NB4 (cell line): Measurements from ENCODE around the gene HARS1.
"Not testable (repeated sequence)": the region's sequence is repeated elsewhere in the genome, so short reads cannot be mapped to it uniquely, and the experiment has no call there.

Experiments
- DNase-seq: peaks from one replicate; pipeline ENCODE4 v3.0.0; 2010; ENCODE audit warnings: low read depth
- H3K4me3 ChIP-seq: one replicate; pipeline ENCODE4 v1.5.1; 2011; ENCODE audit warnings: mild to moderate bottlenecking, low read depth, low read length, moderate library complexity
- MYC ChIP-seq: IDR thresholded peaks from 2 replicates; pipeline ENCODE4 v1.6.1; 2011; ENCODE audit warnings: low read depth, low read length
- POLR2A ChIP-seq: IDR thresholded peaks from 2 replicates; pipeline ENCODE4 v1.6.1; 2011; ENCODE audit warnings: mild to moderate bottlenecking; ENCODE audit not compliant: insufficient read length; ENCODE audit errors: extremely low read depth
- TF ChIP-seq, protein P1 (sequence below): IDR thresholded peaks from one replicate; pipeline ENCODE4 v1.5.1; 2012; ENCODE audit warnings: low read depth, low read length
- TF ChIP-seq, protein P2 (sequence below): IDR thresholded peaks from 2 replicates; pipeline ENCODE4 v1.6.1; 2011; ENCODE audit warnings: low read depth, low read length

HARS1 gene

DNA sequence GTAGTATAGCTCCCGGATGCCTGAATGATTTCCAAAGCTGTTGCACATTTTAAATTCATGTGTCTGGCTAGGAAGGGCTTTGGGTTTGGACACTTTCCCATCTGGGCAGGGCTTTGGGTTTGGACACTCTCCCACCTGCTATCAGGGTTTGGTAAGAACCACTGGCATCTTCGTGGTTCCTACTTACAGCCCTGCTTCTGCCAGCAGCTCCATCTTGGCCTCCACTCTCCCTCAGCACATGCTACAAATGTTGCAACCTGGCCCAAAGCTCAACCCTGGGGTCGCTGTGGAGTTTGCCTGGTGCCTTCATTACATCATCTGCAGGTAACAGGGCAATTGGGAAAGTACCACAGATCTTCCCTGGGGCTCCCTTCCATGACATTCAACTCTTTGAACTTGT lies 48.5 kb downstream of the HARS1 start:
- no peak overlapping the region for H3K4me3 ChIP-seq
- TF ChIP-seq, protein P1, sequence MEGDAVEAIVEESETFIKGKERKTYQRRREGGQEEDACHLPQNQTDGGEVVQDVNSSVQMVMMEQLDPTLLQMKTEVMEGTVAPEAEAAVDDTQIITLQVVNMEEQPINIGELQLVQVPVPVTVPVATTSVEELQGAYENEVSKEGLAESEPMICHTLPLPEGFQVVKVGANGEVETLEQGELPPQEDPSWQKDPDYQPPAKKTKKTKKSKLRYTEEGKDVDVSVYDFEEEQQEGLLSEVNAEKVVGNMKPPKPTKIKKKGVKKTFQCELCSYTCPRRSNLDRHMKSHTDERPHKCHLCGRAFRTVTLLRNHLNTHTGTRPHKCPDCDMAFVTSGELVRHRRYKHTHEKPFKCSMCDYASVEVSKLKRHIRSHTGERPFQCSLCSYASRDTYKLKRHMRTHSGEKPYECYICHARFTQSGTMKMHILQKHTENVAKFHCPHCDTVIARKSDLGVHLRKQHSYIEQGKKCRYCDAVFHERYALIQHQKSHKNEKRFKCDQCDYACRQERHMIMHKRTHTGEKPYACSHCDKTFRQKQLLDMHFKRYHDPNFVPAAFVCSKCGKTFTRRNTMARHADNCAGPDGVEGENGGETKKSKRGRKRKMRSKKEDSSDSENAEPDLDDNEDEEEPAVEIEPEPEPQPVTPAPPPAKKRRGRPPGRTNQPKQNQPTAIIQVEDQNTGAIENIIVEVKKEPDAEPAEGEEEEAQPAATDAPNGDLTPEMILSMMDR, result no peak
- TF ChIP-seq, protein P2, sequence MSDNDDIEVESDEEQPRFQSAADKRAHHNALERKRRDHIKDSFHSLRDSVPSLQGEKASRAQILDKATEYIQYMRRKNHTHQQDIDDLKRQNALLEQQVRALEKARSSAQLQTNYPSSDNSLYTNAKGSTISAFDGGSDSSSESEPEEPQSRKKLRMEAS, result no peak

DNA sequence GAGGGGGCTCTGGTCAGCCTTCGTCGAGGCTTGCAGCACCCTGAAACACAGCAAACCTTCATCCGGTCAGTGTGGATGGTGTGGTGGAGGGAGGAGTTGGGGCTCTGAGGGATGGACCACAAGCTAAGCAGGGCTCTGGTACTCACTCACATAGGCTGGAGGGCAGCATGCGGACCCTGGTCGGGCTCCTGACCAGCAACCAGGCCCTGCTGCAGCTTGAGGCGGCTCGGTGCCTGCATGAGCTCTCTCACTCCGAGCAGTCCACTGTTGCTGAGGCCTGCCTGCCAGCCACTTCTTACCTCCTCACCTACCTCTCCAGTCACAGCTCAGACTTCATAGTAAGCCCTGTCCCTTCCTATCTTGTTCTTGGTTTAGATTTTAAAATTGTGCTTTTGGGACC lies 49.5 kb downstream of the HARS1 start:
- DNase-seq, result no peak
- TF ChIP-seq POLR2A (no peak), MYC (no peak)
- TF ChIP-seq, protein P1, result no peak
- TF ChIP-seq, protein P2, result no peak
- no peak overlapping the region for H3K4me3 ChIP-seq

More for the DNA sequence above, 48.5 kb downstream of the HARS1 start:
- no peak for DNase-seq

DNA sequence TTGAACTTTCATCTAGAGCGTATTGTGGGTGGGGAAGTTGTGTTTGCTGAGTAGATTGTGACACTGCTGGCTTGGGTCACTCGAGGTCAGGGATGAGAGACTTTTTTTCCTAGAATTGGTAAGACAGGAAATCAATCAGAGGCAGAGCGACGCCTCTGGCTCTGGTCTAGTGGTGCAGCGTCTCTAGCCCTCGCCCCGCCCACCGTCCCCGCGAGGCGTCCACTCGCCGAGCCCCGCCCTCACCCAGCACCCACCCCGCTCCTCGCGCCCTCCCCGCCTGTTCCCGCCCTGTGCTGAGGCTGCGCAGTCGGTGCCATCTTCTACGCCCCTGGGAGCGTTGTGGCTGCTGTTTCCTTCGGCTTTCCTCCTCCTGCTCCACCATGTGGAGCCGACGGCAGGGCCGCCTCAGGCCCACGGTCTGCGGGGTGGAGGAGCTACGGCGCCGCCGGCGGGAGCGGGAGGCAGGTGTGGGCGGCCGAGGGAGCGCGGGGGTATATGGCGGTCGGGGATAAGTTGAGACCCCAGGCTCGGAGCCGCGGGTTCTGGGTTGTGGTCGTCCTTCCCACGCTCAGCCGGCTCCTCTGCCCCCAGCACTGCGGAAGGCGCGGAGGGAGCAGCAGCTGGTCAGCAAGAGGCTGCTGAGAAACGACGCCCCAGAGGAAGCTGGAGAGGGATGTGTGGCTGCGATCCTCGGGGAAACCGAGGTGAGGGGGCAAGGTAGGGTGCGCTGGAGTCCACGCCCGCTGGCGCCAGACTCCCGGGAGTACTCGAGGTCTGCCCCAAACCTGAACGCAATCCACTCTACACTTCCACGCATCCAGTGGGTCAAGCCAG lies 51.8 kb downstream of the HARS1 start, which contains the start of gene TMCO6:
TSS of gene TMCO6 (plus strand) at position 304 of the 834 bp plus-strand sequence. CDS start at position 381, 77 bp downstream.
- H3K4me3 ChIP-seq, result peak within 1 kb of the TSS; percentile 90
- DNase-seq, result peak; percentile 98
- TF ChIP-seq, protein P2, result peak; percentile 85
- TF ChIP-seq MYC (peak; percentile 89), POLR2A (peak; percentile 83)
- TF ChIP-seq, protein P1, result peak; percentile 53

DNA sequence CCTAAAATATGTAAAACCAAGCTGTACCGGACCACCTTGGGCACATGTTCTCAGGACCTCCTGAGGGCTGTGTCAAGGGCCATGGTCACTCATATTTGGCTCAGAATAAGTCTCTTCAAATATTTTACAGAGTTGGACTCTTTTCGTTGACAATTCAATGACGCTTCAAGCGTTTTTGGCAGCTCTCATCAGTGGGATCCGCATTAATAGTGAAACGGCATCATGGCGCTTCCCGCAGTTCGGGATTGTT lies 52.3 kb downstream of the HARS1 start:
- peak overlapping the region; percentile 44 for H3K4me3 ChIP-seq
- DNase-seq, result not testable (repeated sequence)

DNA sequence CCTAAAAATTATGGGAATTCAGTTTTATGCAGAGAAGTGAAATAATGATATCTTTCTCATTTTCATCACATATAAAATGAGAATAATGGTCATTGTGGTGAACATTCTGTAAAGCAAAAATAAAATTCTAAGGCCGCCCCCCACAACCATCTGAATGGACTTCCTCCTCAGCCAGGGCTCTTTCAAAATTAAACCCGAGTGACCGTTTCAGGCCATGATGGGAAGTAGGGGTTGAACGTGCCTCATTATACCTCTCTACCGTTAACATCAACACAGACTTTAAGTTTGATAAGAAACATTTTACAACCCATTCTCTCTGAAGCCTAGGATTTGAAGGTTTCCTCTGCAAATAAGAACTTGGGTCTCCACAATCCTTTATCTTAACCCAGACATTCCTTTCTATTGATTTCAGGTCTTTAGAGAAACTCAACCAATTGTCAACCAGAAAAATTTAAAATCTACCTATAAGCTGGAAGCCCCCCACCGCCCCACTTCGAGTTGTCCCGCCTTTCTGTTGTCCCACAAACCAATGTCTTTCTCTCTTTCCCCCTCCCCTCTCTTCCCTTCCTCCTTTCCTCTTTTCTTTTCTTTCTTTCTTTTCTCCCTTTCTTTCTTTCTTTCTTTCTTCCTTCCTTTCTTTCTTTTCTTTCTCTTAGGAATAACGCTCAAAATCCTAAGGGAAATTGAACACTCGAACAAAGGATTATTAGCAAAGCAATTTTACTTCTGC lies 53.6 kb downstream of the HARS1 start:
- no peak overlapping the region for H3K4me3 ChIP-seq
- TF ChIP-seq, protein P2, result no peak
- TF ChIP-seq POLR2A (no peak), MYC (no peak)
- TF ChIP-seq, protein P1, result no peak
- DNase-seq, result no peak

DNA sequence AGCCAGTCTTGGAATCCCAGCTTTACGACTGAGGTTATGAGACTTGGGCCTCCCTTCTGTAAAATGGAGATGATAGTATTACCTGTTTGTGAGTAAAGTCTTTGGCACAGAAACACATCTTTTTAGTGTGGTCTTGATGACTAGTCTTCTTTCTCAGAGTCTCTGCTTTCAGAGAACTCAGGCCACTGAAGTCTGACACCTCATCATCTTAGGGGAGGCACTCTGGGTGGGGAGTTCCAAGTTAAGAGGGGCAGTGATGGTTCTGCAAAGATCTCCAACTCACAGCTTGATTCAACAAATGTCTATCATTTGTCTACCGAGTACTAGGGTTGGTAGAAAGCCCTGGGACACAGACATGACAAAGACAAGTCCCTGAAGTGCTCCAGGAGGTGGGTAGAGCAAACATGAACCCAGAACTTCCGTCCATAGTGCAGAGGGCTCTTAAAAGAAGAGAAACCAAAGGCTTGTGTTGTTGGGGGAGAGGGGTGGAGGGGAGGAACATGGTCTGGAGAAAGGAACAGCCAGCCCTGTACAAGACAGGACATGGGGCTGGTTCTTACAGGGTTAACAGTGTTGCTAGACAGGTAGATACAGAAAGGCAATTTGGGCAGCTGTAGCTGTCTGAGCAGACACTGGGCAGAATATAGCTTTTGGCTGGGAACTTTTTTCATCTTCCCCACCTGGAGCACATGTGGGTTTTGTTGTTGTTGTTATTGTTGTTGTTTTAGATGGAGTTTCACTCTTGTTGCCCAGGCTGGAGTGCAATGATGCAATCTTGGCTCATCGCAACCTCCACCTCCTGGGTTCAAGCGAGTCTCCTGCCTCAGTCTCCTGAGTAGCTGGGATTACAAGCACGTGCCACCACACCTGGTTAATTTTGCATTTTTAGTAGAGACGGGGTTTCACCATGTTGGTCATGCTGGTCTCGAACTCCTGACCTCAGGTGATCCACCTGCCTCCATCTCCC lies 55.6 kb downstream of the HARS1 start:
- no peak overlapping the region for H3K4me3 ChIP-seq
- DNase-seq, result no peak
- no peak for TF ChIP-seq MYC
- TF ChIP-seq, protein P1, result no peak
